C4-2B (cell line): ENCODE measurements around the gene ALPL.

Experiments
- H3K27ac ChIP-seq: fragments of 450-650 bp; 2 replicates; pipeline ENCODE4 v1.5.1; 2017
- ZFX ChIP-seq: fragments of 450-650 bp; IDR thresholded peaks from 2 replicates; pipeline ENCODE4 v1.6.1; 2017
- TF ChIP-seq, protein P1 (sequence below): fragments of 450-650 bp; conservative IDR thresholded peaks from 2 replicates; pipeline ENCODE4 v1.5.1; 2017; ENCODE audit warnings: mild to moderate bottlenecking

ALPL gene

DNA sequence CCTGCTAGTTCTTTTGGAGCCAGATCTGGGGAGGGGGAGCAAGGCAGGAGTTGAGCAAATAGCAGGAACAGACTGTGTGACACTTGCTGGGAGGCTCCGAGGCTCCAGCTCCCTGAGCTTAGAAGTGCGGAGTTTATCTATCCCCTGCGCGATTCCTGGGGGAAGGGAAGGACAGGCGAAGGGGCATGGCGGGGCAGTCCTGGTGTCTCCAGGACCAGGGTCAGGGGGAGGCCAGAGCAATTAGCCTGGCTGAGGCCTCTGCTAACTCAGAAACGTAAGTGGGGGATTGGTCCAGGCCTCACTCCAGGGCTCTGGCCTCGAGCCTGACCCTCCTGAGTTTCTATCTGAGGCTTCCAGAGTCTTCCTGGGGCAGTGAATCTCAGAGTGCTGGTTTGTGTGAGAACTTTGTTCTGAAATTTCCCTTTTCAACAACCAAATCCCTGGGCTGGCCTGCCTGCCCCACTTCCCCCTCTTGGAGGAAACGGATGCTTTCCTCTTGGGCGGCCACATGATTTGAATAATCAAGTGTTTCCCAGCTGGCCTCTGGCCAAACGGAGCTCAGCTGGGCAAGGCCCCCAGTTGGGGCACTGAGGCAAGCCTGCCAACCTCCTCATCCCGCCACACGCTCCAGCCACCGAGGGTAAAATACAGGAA lies 15.6 kb downstream of the ALPL start:
- no peak overlapping the region for H3K27ac ChIP-seq
- TF ChIP-seq, protein P1, sequence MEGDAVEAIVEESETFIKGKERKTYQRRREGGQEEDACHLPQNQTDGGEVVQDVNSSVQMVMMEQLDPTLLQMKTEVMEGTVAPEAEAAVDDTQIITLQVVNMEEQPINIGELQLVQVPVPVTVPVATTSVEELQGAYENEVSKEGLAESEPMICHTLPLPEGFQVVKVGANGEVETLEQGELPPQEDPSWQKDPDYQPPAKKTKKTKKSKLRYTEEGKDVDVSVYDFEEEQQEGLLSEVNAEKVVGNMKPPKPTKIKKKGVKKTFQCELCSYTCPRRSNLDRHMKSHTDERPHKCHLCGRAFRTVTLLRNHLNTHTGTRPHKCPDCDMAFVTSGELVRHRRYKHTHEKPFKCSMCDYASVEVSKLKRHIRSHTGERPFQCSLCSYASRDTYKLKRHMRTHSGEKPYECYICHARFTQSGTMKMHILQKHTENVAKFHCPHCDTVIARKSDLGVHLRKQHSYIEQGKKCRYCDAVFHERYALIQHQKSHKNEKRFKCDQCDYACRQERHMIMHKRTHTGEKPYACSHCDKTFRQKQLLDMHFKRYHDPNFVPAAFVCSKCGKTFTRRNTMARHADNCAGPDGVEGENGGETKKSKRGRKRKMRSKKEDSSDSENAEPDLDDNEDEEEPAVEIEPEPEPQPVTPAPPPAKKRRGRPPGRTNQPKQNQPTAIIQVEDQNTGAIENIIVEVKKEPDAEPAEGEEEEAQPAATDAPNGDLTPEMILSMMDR, result no peak
- TF ChIP-seq ZFX, result no peak

DNA sequence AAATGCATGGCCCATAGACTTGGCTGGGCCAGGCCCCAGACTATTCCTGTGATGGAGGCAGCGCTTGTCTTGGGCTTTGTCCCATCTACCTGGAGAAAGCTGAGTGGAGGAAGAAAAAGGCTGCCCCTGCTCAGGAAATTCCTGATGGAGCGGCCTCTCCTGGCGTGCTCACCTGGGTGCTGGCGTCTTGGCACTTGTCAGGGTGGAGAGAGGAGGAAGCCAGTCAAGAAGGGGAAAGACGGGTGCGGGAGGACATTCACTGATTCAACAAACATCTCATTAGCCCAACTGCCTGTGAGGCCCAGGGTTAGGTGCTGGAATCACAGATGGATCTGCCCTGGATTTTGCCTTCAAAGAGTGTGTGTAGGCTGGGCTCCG lies 16.1 kb downstream of the ALPL start:
- H3K27ac ChIP-seq, result no peak overlapping the region
- TF ChIP-seq, protein P1, result no peak
- no peak for TF ChIP-seq ZFX

GRCh38 chr1:21526441-21526840 lies 17.2 kb downstream of the ALPL start:
- no peak overlapping the region for H3K27ac ChIP-seq

DNA sequence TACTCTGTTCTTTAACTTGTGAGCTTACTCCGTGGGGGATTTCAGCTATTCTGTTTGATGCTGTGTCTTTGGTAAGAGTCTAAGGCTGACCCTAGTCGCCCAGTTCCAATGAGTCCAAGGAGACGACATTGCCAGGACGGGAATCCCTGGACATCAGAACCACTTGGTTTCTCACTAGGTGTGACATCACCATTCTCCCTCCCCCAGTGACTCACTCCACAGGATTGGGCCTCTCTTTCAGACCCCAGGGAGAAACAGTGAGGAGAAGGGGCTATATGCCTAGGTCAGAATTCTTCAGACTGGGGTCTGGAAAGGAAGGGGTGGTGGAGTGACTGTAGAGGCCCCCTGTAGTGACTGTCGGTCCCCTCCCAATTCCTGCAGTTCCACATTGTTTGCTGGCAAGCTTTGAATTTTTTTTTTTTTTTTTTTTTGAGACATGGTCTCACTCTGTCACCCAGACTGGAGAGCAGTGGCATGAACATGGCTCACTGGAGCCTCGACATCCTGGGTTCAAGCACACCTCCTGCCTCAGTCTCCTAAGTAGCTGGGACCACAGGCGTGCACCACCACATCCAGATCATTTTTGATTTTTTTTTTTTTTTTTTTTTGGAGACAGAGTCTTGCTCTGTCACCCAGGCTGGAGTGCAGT lies 21.3 kb downstream of the ALPL start:
- no peak for TF ChIP-seq ZFX
- TF ChIP-seq, protein P1, result no peak
- H3K27ac ChIP-seq, result no peak overlapping the region

More at GRCh38 chr1:21526441-21526840, 17.2 kb downstream of the ALPL start:
- TF ChIP-seq ZFX, result no peak
- TF ChIP-seq, protein P1, result no peak

- H3K27ac ChIP-seq, result no peak overlapping the region
- TF ChIP-seq, protein P1, result no peak
- TF ChIP-seq ZFX, result no peak
These were observed 22.0 kb downstream of the ALPL start for GRCh38 chr1:21531241-21531640.

DNA sequence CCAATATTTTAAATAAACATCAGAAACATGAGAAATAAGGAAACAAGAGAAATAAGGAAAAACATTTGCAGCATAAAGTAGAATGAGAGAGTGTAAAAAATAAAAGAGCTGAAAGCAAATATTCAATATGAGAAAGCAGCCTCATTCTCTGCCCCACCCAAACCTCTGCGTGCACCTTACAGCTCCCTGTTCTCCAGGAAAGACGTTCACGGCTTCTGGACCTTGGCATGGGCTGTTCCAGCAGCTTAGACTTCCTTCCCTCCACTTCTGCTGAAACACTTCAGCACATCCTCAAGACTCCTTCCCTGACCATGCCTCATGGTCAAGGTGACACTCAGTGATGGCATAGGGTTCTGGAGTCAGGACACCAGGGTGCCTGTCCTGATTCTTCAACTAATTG lies 23.3 kb downstream of the ALPL start:
- no peak for TF ChIP-seq ZFX
- TF ChIP-seq, protein P1, result no peak

GRCh38 chr1:21532992-21533534 lies 23.8 kb downstream of the ALPL start:
- TF ChIP-seq ZFX, result no peak
- TF ChIP-seq, protein P1, result no peak

More for the DNA sequence above, 23.3 kb downstream of the ALPL start:
- H3K27ac ChIP-seq, result no peak overlapping the region

More at GRCh38 chr1:21532992-21533534, 23.8 kb downstream of the ALPL start:
- no peak overlapping the region for H3K27ac ChIP-seq
